DND-41 (cell line): ENCODE measurements around the gene FIGLA.

Experiments used
- ATAC-seq: fragments of 200-7000 bp; cut with Tn5 transposase; 3 replicates; pipeline ENCODE4 v1.9.1; 2021; ENCODE audit warnings: low read depth; ENCODE audit not compliant: insufficient read depth
- DNase-seq: peaks from one replicate; pipeline ENCODE4 v3.0.0-alpha.2; 2020
- H2AFZ ChIP-seq: 2 replicates; pipeline ENCODE4 v1.6.0; 2012; ENCODE audit warnings: low read depth, low read length
- H3K27ac ChIP-seq: 2 replicates; pipeline ENCODE4 v1.5.1; 2012; ENCODE audit warnings: low read length, inconsistent platforms
- H3K27me3 ChIP-seq: fragments of 200-600 bp; sonication (generic); 2 replicates; pipeline ENCODE4 v1.6.0; 2012; ENCODE audit warnings: low read length, mild to moderate bottlenecking, inconsistent platforms; ENCODE audit not compliant: insufficient read depth, poor library complexity
- H3K36me3 ChIP-seq: 2 replicates; pipeline ENCODE4 v1.5.1; 2012; ENCODE audit warnings: low read length, inconsistent platforms; ENCODE audit not compliant: insufficient read depth
- H3K4me1 ChIP-seq: 2 replicates; pipeline ENCODE4 v1.5.1; 2012; ENCODE audit warnings: mild to moderate bottlenecking, low read length; ENCODE audit not compliant: insufficient read depth
- H3K4me2 ChIP-seq: 2 replicates; pipeline ENCODE4 v1.6.0; 2012; ENCODE audit warnings: mild to moderate bottlenecking, moderate library complexity, low read length, inconsistent platforms; ENCODE audit not compliant: insufficient read depth
- H3K4me3 ChIP-seq, 2 experiments: fragments of 200-600 bp in 1 of 2; shearing (Covaris generic) in 1 of 2; 2 replicates each; pipeline ENCODE4 v1.5.1; 2012 to 2016; ENCODE audit warnings: inconsistent platforms in 2 of 2, low read length in 2 of 2, mild to moderate bottlenecking in 2 of 2, low read depth in 1 of 2, moderate library complexity in 1 of 2
- H3K79me2 ChIP-seq: 2 replicates; pipeline ENCODE4 v1.6.0; 2012; ENCODE audit warnings: low read length, inconsistent platforms; ENCODE audit not compliant: insufficient read depth
- H3K9ac ChIP-seq: 2 replicates; pipeline ENCODE4 v1.6.0; 2012; ENCODE audit warnings: low read depth, mild to moderate bottlenecking, inconsistent platforms, low read length, moderate library complexity
- H3K9me3 ChIP-seq: 2 replicates; pipeline ENCODE4 v1.5.1; 2012; ENCODE audit warnings: low read length, moderate library complexity, mild to moderate bottlenecking, inconsistent platforms; ENCODE audit not compliant: insufficient read depth, severe bottlenecking
- H4K20me1 ChIP-seq: 2 replicates; pipeline ENCODE4 v1.6.0; 2012; ENCODE audit warnings: low read length; ENCODE audit not compliant: insufficient read depth
- CTCF ChIP-seq: IDR thresholded peaks from 2 replicates; pipeline ENCODE4 v1.5.1; 2012; ENCODE audit warnings: borderline replicate concordance, low read length, moderate library complexity, mild to moderate bottlenecking; ENCODE audit not compliant: poor library complexity, severe bottlenecking; ENCODE audit errors: extremely low read depth
- EZH2 ChIP-seq: IDR thresholded peaks from 3 replicates; pipeline ENCODE4 v1.6.1; 2012; ENCODE audit warnings: borderline replicate concordance, low read depth, mild to moderate bottlenecking, moderate library complexity, low read length, inconsistent platforms; ENCODE audit not compliant: severe bottlenecking

Gene FIGLA

GRCh38 chr2:70796262-70796661, 5.8 kb upstream of the FIGLA start:
- no peak overlapping the region for H3K9ac ChIP-seq
- no peak overlapping the region for H3K4me2 ChIP-seq
- H4K20me1 ChIP-seq = no peaks in the 10 kb centered on the region
- no peak overlapping the region for H2AFZ ChIP-seq
- no peak overlapping the region for H3K4me3 ChIP-seq
- no peak overlapping the region for H3K27ac ChIP-seq
- H3K27me3 ChIP-seq = peaks cover 21% of the 10 kb centered on the region
- no peaks in the 10 kb centered on the region for H3K36me3 ChIP-seq
- no peak for ATAC-seq
- no peak for DNase-seq
- no peaks in the 10 kb centered on the region for H3K9me3 ChIP-seq
- no peaks in the 10 kb centered on the region for H3K79me2 ChIP-seq
- TF ChIP-seq CTCF (no peak), EZH2 (no peak)
- no peaks in the 10 kb centered on the region for H3K4me1 ChIP-seq

GRCh38 chr2:70795164-70795995, 4.9 kb upstream of the FIGLA start:
- Histone ChIP-seq H3K9me3 (no peaks in the 10 kb centered on the region), H3K4me3 (no peak overlapping the region), H3K27ac (no peak overlapping the region), H3K4me1 (no peaks in the 10 kb centered on the region), H3K36me3 (no peaks in the 10 kb centered on the region), H2AFZ (no peak overlapping the region), H3K9ac (no peak overlapping the region), H4K20me1 (no peaks in the 10 kb centered on the region), H3K79me2 (no peaks in the 10 kb centered on the region), H3K27me3 (peaks cover 21% of the 10 kb centered on the region), H3K4me2 (no peak overlapping the region)
- TF ChIP-seq CTCF (no peak), EZH2 (no peak)
- ATAC-seq (no peak), DNase-seq (no peak)

- ATAC-seq = no peak
- Histone ChIP-seq H3K4me2 (no peak overlapping the region), H3K79me2 (no peaks in the 10 kb centered on the region), H4K20me1 (no peaks in the 10 kb centered on the region), H3K9me3 (no peaks in the 10 kb centered on the region), H3K36me3 (no peaks in the 10 kb centered on the region), H3K27ac (no peak overlapping the region), H3K9ac (no peak overlapping the region), H3K4me3 (no peak overlapping the region), H2AFZ (no peak overlapping the region), H3K4me1 (no peaks in the 10 kb centered on the region), H3K27me3 (peaks cover 26% of the 10 kb centered on the region)
- TF ChIP-seq CTCF = no peak
- TF ChIP-seq EZH2 = no peak
- no peak for DNase-seq
These were observed 3.0 kb upstream of the FIGLA start for GRCh38 chr2:70793450-70793849.
